Endothelial cell of umbilical vein (primary cell): ENCODE measurements around the gene CD248.

ENCODE experiments used
- EZH2 ChIP-seq: IDR thresholded peaks from 2 replicates; pipeline ENCODE4 v1.6.1; 2012; ENCODE audit warnings: borderline replicate concordance, low read depth, mild to moderate bottlenecking, moderate library complexity, low read length, inconsistent platforms; ENCODE audit not compliant: severe bottlenecking
- FOS ChIP-seq: IDR thresholded peaks from 2 replicates; pipeline ENCODE4 v1.6.1; 2011; ENCODE audit warnings: mild to moderate bottlenecking, low read length, moderate library complexity, borderline replicate concordance; ENCODE audit not compliant: insufficient read depth
- GATA2 ChIP-seq: IDR thresholded peaks from 2 replicates; pipeline ENCODE4 v1.7.0; 2011; ENCODE audit warnings: low read depth, mild to moderate bottlenecking, moderate library complexity, mixed read lengths, low read length; ENCODE audit not compliant: insufficient read length, insufficient read depth
- MAX ChIP-seq: IDR thresholded peaks from 2 replicates; pipeline ENCODE4 v1.6.1; 2011; ENCODE audit not compliant: insufficient read depth, insufficient read length
- MYC ChIP-seq: IDR thresholded peaks from one replicate; pipeline ENCODE4 v1.6.1; 2011; ENCODE audit warnings: mild to moderate bottlenecking, low read depth, low read length
- POLR2A ChIP-seq: IDR thresholded peaks from 2 replicates; pipeline ENCODE4 v1.6.1; 2012; ENCODE audit warnings: low read depth, mild to moderate bottlenecking, control low read depth, low read length
- POLR2AphosphoS5 ChIP-seq: IDR thresholded peaks from 2 replicates; pipeline ENCODE4 v1.6.1; 2012; ENCODE audit warnings: low read depth, mild to moderate bottlenecking, control low read depth, low read length, moderate library complexity; ENCODE audit not compliant: insufficient read depth
- TF ChIP-seq, protein P1 (sequence below), 2 donors: IDR thresholded peaks; 1 replicate in 1 of 2; 2 replicates in 1 of 2; pipeline ENCODE4 v1.5.1; 2011; ENCODE audit warnings: low read length in 2 of 2, mild to moderate bottlenecking in 2 of 2, moderate library complexity in 2 of 2, control low read depth in 1 of 2, inconsistent platforms in 1 of 2, low read depth in 1 of 2; ENCODE audit not compliant: insufficient read depth in 1 of 2; ENCODE audit errors: extremely low read depth in 1 of 2

- TF ChIP-seq, protein P1, sequence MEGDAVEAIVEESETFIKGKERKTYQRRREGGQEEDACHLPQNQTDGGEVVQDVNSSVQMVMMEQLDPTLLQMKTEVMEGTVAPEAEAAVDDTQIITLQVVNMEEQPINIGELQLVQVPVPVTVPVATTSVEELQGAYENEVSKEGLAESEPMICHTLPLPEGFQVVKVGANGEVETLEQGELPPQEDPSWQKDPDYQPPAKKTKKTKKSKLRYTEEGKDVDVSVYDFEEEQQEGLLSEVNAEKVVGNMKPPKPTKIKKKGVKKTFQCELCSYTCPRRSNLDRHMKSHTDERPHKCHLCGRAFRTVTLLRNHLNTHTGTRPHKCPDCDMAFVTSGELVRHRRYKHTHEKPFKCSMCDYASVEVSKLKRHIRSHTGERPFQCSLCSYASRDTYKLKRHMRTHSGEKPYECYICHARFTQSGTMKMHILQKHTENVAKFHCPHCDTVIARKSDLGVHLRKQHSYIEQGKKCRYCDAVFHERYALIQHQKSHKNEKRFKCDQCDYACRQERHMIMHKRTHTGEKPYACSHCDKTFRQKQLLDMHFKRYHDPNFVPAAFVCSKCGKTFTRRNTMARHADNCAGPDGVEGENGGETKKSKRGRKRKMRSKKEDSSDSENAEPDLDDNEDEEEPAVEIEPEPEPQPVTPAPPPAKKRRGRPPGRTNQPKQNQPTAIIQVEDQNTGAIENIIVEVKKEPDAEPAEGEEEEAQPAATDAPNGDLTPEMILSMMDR (IDR thresholded peaks at IDR 0.05; ENCODE audit: extremely low read depth in 1 of 2, insufficient read depth in 1 of 2, low read depth in 1 of 2, low read length in 2 of 2) = no peak
- TF ChIP-seq POLR2A = no peak
- TF ChIP-seq FOS = no peak
- no peak for TF ChIP-seq POLR2AphosphoS5
- no peak for TF ChIP-seq EZH2
- TF ChIP-seq MYC = no peak
- no peak for TF ChIP-seq MAX
- TF ChIP-seq GATA2 = no peak
Measured at GRCh38 chr11:66281001-66281400, 35.8 kb downstream of the CD248 start.
